ENCODE measurements around the gene ALG14.

- TF ChIP-seq, protein P1, sequence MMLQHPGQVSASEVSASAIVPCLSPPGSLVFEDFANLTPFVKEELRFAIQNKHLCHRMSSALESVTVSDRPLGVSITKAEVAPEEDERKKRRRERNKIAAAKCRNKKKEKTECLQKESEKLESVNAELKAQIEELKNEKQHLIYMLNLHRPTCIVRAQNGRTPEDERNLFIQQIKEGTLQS (IDR thresholded peaks at IDR 0.05), result no peak
- TF ChIP-seq EGR1 (IDR thresholded peaks at IDR 0.05; ENCODE audit: low read depth) (no peak), CTCF (IDR thresholded peaks at IDR 0.05 in 2 of 3, conservative IDR thresholded peaks at IDR 0.05 in 1 of 3; ENCODE audit: borderline replicate concordance in 1 of 3, insufficient read depth in 1 of 3, low read depth in 2 of 3, low read length in 2 of 3) (no peak), POLR2A (IDR thresholded peaks at IDR 0.05; ENCODE audit: borderline replicate concordance, extremely low read depth, insufficient read depth, insufficient read length) (no peak), SIN3A (IDR thresholded peaks at IDR 0.05; ENCODE audit: low read depth) (no peak), POLR2AphosphoS5 (IDR thresholded peaks at IDR 0.05; ENCODE audit: low read depth, low read length) (no peak), ZFX (IDR thresholded peaks at IDR 0.05) (no peak), RAD21 (IDR thresholded peaks at IDR 0.05; ENCODE audit: low read depth) (no peak), ELF1 (IDR thresholded peaks at IDR 0.05; ENCODE audit: borderline replicate concordance, low read depth) (no peak), CEBPB (IDR thresholded peaks at IDR 0.05; ENCODE audit: low read depth) (no peak), SP1 (IDR thresholded peaks at IDR 0.05; ENCODE audit: low read depth) (no peak), EZH2phosphoT487 (IDR thresholded peaks at IDR 0.05; ENCODE audit: borderline replicate concordance) (no peak), TCF7L2 (IDR thresholded peaks at IDR 0.05; ENCODE audit: borderline replicate concordance, extremely low read depth, insufficient read depth, insufficient read length) (no peak), EZH2 (IDR thresholded peaks at IDR 0.05) (no peak)
Observed at GRCh38 chr1:95061445-95062006, 11.2 kb downstream of the ALG14 start.

All from HCT116 (cell line).